ENCODE measurements around the gene DUSP2. TPM values are rescaled to one million over a fixed set of nuclear protein-coding genes. Genes with fewer than 3 reads are reported as not detected.

The DUSP2 gene
- total RNA-seq, 1 donor from 2014 or later, result 1.9 TPM

DNA sequence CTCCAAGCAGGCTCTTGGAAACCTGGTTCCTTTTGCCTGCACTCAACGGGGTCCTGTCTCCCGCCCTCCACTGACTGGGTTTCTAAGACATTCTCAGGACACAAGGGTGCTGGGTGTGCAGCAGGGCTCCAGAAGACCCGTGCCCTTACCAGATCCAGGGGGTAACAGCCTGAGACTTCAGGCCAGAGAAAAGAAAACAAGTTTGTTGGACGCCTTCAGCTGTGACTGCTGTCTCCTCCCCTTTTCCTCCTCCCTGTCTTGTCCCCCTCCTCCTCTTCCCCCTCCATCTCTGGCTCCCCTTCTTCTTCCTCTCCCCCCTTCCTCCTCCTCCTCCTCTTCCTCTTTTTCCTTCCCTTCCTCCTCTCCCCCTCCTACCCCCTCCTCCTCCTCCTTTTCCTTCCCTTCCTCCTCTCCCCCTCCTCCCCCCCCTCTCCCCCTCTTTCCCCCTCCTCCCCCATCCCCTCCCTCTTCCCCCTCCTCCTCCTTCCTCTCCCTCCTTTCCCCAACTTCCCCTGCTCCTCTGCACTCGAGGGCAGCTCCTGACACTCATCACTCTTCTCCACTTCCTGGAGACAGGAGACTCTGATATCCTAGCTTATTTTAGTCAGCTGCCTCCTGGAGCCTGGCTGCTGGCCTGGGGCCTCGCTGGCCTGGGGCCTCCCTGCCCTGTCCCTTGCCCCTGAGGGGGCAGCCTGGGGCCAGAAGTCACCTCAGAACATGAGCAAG, 41.3 kb downstream of the DUSP2 start:
- DNase-seq (ENCODE audit: low read depth), result no peak

DNA sequence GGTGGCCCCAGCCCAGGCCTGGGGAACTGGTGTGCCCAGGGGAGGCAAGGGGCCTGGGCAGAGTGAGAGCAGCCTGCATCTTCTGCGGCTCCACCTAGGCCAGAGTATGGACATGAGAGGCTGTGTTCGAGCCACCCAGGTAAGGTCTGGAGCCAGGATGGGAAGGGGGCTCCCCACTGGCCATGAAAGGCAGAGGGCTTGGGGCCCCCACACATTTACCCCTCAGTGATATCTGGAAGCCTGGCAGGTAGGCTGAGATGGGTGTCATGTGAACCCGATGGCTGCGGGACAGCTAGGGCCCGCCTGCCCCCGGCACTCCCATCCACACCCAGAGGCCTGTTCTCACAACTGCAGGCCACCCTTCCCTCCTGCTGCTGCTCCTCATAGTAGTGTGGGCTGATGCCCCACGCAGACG, 42.0 kb downstream of the DUSP2 start:
- DNase-seq (ENCODE audit: low read depth), result no peak

DNA sequence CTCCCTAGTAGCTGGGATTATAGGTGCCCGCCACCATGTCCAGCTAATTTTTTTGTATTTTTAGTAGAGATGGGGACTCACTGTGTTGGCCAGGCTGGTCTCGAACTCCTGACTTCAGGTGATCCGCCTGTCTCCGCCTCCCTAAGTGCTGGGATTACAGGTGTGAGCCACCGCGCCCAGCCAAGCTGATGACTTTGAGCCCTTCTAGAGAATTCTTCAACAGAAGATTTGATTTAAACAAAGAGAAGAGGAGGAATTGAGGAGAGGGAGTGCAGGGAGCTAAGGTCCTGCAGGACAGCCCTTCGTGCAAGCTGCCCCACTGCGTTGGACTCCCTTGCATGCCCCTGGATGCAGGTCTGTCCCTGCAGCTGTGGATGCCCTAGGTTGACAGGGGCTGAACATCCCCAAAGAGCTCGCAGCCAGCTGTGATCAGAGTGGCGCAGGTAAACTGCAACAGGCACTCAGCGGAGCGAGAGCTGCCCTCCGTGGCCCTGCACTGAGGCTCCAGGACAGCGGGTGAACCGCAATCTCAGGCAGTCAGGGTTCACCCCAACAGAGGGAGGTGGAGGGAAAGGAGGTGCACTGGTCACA, 42.5 kb downstream of the DUSP2 start:
- no peak for DNase-seq (ENCODE audit: low read depth)

DNA sequence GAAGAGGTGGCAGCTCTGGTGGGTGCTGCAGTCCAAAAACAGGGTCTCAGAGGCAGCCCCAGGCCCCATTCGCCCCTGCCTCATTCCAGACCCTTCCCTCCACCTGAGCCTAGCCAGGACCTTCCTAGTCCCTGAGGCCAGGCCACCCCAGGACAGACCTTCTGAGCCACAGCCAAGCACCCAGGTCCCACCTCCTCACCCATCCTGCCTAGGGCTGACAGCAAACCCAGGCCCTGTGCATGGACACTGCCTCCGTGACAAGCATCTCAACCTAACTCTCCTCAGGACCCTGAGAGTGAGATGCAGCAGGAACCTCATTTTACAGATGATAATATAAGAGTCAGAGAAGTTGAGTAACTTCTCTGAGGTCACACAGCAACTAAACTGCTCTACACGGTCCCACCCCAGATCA, 44.3 kb downstream of the DUSP2 start:
- no peak for DNase-seq (ENCODE audit: low read depth)

DNA sequence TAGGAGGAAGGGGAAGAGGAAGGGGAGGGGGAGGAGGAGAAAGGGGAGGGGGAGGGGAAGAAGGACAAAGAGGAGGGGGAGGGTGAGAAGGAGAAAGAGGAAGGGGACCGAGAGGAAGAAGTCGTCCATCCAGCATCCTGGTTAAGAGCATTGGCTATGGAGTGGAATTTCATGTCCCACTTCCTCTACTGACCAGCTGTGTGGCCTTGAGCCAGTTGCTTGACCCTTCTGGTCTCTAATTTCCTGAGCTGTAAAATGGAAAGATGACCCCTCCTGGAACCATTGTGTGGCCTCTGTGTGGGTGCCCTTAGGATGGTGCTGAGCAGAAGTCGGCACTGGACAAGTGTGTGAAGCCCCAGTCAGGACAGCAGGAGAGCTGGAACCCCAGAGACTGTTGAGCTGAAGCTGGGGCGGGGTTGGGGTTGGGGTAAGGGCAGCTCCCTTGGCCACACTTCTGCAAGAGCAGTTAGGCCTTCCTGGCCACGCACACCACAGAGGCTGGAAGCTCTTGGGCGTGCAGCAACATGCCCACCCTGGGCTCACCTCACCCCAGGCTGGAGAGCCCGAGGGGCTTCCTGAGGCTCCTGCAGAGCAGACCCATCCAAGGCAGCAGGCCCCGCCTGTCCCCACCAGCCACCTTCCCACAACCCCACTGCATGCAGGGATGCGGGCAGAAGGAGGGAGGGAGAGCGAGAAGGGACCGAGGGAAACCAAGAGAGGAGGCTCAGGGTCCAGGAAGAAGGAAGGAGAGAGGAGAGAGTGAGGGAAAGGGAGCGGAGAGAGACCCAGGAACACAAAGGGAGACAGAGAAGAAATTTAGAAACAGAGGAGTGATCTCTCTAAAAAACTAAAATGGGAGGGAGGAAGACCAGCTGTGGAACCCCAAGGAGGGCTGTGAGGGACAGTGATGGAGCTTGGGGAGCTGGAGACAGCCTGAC, 45.1 kb downstream of the DUSP2 start:
- no peak for DNase-seq (ENCODE audit: low read depth)

DNA sequence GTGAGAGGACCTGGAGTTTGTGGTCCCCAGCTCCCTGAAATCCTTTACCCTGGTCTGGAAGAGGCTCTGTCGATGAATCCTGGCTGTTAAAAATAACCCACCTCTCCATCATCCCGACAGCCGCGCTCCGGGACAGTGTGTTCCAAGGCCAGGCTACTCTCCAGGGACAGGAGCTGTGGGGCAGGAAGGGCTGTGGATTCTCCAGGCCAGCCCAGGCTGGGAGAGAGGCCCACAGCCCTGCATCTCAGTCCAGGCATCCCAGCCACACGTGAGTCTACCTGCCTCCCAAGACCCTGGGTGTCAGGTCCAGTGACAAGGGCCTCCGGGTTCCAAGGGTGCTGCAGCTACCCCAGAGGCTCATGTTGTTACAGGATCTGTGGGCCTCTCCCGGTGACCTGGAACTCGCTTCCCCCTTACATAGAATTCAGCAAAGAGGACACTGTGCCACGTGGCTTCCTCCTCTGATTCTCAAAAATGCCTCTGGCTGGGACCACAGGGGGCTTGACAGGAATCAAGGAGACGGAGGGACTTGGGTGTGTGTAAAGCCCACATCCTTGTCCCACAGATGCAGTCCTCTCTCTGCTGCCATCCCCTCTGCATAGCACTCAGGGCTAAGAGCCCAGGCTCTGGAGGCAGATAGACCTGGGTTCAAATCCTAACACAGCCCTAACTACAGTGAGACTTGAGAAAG, 46.2 kb downstream of the DUSP2 start:
- no peak for DNase-seq (ENCODE audit: low read depth)

DNA sequence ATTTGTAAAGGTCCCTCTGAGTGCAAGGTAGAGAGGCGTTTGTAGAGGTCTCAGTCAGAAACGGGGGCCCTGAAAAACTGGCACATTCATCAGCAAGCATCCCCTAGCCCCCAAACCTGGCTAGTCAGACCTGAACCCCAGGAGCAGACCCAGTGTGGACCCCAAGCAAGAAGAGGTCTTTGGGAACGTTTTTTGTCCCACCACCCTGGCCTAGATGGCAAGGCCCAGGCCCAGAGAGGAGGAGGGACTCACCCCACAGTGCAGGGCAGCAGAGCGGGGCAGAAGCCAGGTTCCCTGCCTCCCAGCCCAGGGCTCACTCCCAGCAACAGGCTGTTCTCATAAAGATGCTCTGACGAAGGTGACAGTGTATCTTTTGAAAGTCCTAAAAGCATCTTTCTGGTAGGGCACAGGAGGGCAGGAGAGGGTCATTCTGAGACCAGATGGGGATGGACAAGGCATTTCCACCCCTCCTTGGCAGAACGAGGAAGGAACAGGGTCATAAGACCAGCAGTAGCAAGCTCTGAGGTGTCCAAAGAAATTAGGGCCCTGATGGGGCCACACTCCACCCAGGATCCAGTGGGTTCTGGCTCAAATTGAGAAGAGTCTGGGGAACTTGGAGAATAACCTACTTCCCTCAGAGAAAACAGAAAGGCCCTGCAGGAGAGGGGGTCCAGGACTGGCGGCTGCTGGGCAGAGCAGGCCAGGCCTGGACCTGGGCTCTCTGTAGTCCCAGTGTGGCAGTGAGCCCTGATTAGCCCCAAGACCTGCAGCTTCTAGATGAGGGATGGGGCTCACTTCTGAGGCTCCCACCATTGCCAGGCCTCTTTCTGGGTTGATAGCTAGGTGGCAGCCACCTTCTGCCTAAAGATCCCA, 47.1 kb downstream of the DUSP2 start:
- DNase-seq (ENCODE audit: low read depth), result no peak

DNA sequence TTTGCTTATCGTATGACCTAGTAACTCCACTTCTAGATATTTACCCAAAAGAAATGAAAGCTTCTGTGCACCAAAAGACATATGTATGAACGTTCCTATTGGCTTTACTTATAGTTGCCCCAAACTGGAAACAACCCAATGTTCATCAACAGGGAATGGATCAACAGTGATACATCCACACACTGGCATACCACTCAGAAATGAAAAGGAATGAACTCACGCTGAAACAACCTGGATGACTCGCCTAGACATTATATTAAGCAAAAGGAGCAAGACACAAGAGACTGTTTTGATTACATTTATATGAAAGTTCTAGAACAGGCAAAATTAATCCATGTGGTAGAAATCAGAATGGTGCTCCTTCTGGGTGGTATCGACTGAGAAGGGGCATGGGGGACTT, 47.8 kb downstream of the DUSP2 start:
- no peak for DNase-seq (ENCODE audit: low read depth)

DNA sequence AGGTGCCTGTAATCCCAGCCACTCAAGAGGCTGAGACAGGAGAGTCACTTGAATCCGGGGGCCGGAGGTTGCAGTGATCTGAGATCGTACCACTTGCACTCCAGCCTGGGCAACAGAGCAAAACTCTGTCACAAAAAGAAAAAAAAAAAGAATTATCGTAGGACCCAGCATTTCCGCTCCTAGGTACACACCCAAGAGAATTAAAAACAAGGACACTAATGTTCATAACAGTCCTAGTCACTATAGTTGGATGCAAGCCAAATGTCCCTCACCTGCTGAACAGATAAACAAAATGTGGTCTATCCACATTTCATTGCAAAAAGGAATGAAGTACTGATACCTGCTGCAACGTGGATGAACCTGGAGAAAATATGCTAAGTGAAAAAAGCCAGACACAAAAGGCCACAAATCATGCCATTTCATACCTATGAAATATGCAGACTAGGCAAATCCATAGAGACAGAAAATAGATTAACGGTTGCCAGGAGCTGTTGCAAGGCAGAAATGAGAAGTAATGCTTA, 50.1 kb downstream of the DUSP2 start:
- DNase-seq (ENCODE audit: low read depth), result no peak

DNA sequence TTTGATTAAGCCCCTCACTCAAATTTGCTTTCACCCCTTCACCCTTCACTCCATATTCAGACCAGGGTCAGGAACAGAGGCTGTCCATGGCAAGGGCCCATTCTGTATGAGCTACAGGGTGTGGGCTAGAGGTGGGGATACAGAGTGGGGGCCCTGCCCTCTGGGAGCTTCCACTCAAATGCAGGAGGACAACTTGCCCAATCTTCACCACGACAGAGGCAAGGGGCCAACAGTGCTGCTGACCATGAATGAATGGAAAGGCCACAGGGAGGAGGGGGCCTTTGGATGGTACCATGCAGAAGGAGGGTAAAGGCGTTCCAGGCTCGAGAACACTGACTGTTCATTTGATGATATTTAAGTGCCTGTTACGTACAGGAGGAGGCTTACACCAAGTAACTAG, 51.7 kb downstream of the DUSP2 start:
- DNase-seq (ENCODE audit: low read depth), result no peak

Other genes with a start within 250 kb of the DUSP2 start
- gene ANKRD36C, start 153.6 kb downstream of the DUSP2 start, total RNA-seq, result 16.6 and 29.1 TPM in 2 replicates
- not detected in 2 replicates for gene GPAT2, start 110.5 kb downstream of the DUSP2 start, total RNA-seq
- not detected in 2 replicates for gene ADRA2B, start 28.9 kb downstream of the DUSP2 start, total RNA-seq
- not detected in 2 replicates for gene ASTL, start 6.9 kb downstream of the DUSP2 start, total RNA-seq
- 178 and 248 TPM in 2 replicates for gene STARD7, start 63.4 kb upstream of the DUSP2 start, total RNA-seq
- 38.9 and 45.2 TPM in 2 replicates for gene TMEM127, start 120.6 kb upstream of the DUSP2 start, total RNA-seq
- gene CIAO1, start 120.8 kb upstream of the DUSP2 start, total RNA-seq, result 101 and 125 TPM in 2 replicates
- 37.6 and 38.0 TPM in 2 replicates for gene SNRNP200, start 160.1 kb upstream of the DUSP2 start, total RNA-seq
- gene ITPRIPL1, start 179.9 kb upstream of the DUSP2 start, total RNA-seq, result 0.29 TPM in 1 of 2 replicates, not detected in the other
- gene NCAPH, start 190.3 kb upstream of the DUSP2 start, total RNA-seq, result 0.59 TPM in 1 of 2 replicates, not detected in the other

Measured in myocyte (in vitro differentiated cells).